Thoracic aorta (tissue), 2 donors: ENCODE results near the gene DNAH8. TPM values are rescaled to one million over a fixed set of nuclear protein-coding genes. Genes with fewer than 3 reads are reported as not detected.

Source experiments
- ATAC-seq: fragments of 150-250 bp; one replicate; pipeline ENCODE4 v1.8.0; 2017; ENCODE audit warnings: low read depth; ENCODE audit not compliant: insufficient number of reproducible peaks, low FRiP score
- DNase-seq: peaks from one replicate; pipeline ENCODE4 v3.0.0-alpha.2; 2020; ENCODE audit warnings: low spot score
- H3K27ac ChIP-seq, 2 donors: fragments of 200-600 bp; sonication (generic); 1 replicate in 1 of 2; 2 replicates in 1 of 2; pipeline ENCODE4 v1.5.1; 2016; ENCODE audit warnings: mild to moderate bottlenecking in 2 of 2, moderate library complexity in 2 of 2
- H3K27me3 ChIP-seq: fragments of 200-600 bp; sonication (generic); replicated peaks from 2 replicates; pipeline ENCODE4 v1.6.0; 2016; ENCODE audit warnings: mild to moderate bottlenecking; ENCODE audit not compliant: insufficient read depth
- H3K36me3 ChIP-seq: fragments of 200-600 bp; sonication (generic); one replicate; pipeline ENCODE4 v1.5.1; 2016
- H3K4me1 ChIP-seq, 2 donors: fragments of 200-600 bp; sonication (generic); 1 replicate in 1 of 2; 2 replicates in 1 of 2; pipeline versions ENCODE4 v1.5.1 to v1.6.0; 2016; ENCODE audit warnings: low read depth in 2 of 2, mild to moderate bottlenecking in 1 of 2; ENCODE audit not compliant: control insufficient read depth in 1 of 2
- H3K4me3 ChIP-seq: fragments of 200-600 bp; sonication (generic); 2 replicates; pipeline ENCODE4 v1.5.1; 2016; ENCODE audit warnings: mild to moderate bottlenecking
- H3K9me3 ChIP-seq: fragments of 200-600 bp; sonication (generic); 2 replicates; pipeline ENCODE4 v1.5.1; 2016
- CTCF ChIP-seq: fragments of 200-600 bp; sonication (generic); IDR thresholded peaks from one replicate; pipeline ENCODE4 v1.5.1; 2019; ENCODE audit warnings: antibody characterized with exemption
- total RNA-seq, 2 donors: library from RNA; depleted of rRNA; stranded (reverse); fragments of >200 nt; gene quantifications; one replicate each; pipeline versions ENCODE4 v1.1.0 to v1.2.3, GENCODE V29; 2016

The DNAH8 gene
- total RNA-seq, 2 donors from 2014 or later: 0.14 TPM; not detected in 1

GRCh38 chr6:39035681-39036080, 320.6 kb downstream of the DNAH8 start:
- H3K4me1 ChIP-seq: no peaks in the 10 kb centered on the region
- no peaks in the 10 kb centered on the region for H3K36me3 ChIP-seq
- H3K27ac ChIP-seq: no peak overlapping the region
- ATAC-seq (no peak), DNase-seq (no peak)
- no peak for TF ChIP-seq CTCF
- H3K4me3 ChIP-seq: no peak overlapping the region
- H3K27me3 ChIP-seq: no peaks in the 10 kb centered on the region
- no peaks in the 10 kb centered on the region for H3K9me3 ChIP-seq

- no peak for DNase-seq
- Histone ChIP-seq H3K4me3 (no peak overlapping the region), H3K36me3 (no peaks in the 10 kb centered on the region), H3K9me3 (no peaks in the 10 kb centered on the region), H3K27me3 (no peaks in the 10 kb centered on the region), H3K27ac (no peak overlapping the region), H3K4me1 (no peaks in the 10 kb centered on the region)
- no peak for ATAC-seq
- no peak for TF ChIP-seq CTCF
Measured at GRCh38 chr6:39037082-39037508, 322.0 kb downstream of the DNAH8 start.

- Histone ChIP-seq H3K4me1 (no peaks in the 10 kb centered on the region), H3K27ac (no peak overlapping the region), H3K4me3 (no peak overlapping the region), H3K9me3 (no peaks in the 10 kb centered on the region), H3K27me3 (no peaks in the 10 kb centered on the region), H3K36me3 (no peaks in the 10 kb centered on the region)
- no peak for ATAC-seq
- no peak for DNase-seq
- TF ChIP-seq CTCF: no peak
Measured at GRCh38 chr6:39037707-39038106, 322.6 kb downstream of the DNAH8 start.

- Histone ChIP-seq H3K4me3 (no peak overlapping the region), H3K36me3 (no peaks in the 10 kb centered on the region), H3K27ac (no peak overlapping the region), H3K9me3 (no peaks in the 10 kb centered on the region), H3K27me3 (no peaks in the 10 kb centered on the region), H3K4me1 (no peaks in the 10 kb centered on the region)
- DNase-seq: no peak
- no peak for TF ChIP-seq CTCF
- no peak for ATAC-seq
Measured at GRCh38 chr6:39040080-39040673, 325.1 kb downstream of the DNAH8 start.

GRCh38 chr6:39041072-39041471, 326.0 kb downstream of the DNAH8 start:
- DNase-seq: no peak
- H3K4me3 ChIP-seq: no peak overlapping the region
- no peaks in the 10 kb centered on the region for H3K9me3 ChIP-seq
- H3K36me3 ChIP-seq: no peaks in the 10 kb centered on the region
- H3K4me1 ChIP-seq: no peaks in the 10 kb centered on the region
- ATAC-seq: no peak
- no peaks in the 10 kb centered on the region for H3K27me3 ChIP-seq
- TF ChIP-seq CTCF: no peak
- no peak overlapping the region for H3K27ac ChIP-seq
